HG02610 (cell line): ENCODE measurements around the gene PAK1.
"Not testable (repeated sequence)": the region's sequence is repeated elsewhere in the genome, so short reads cannot be mapped to it uniquely, and the experiment has no call there.

Source experiments
- ATAC-seq: cut with Tn5 transposase; IDR thresholded peaks from one replicate; pipeline ENCODE4 v1.9.1; 2021; ENCODE audit warnings: mild to moderate bottlenecking, moderate library complexity; ENCODE audit not compliant: unreplicated experiment

Gene PAK1

DNA sequence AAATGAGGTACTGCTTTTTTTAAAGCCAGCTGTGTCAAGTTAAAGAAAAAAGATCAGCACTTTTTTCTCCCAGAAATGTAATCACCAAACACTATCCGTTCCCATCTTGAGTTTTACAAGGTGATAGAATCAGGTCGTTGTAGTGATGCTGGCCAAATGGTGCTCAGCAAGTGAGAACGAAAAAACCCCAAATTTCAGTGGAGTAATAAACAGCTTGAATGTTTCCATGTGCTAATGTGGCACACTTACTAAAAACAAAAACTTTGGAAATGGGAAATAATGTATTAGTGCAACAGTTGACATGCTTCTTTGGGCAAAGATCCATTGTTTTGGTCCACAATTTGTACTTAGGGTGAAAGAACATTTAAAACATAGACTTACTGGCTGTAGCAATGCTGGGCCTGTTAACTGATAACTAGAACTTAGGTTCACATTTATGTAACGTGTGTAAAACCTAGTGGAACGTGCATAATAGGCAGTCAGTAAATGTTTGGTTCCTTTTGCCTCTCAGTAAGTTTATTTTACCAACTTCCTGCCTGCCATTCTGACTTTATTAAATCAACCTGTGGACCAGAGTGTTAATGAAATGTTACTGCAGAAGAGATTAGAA is 157.1 kb downstream of the PAK1 start:
- ATAC-seq = no peak

DNA sequence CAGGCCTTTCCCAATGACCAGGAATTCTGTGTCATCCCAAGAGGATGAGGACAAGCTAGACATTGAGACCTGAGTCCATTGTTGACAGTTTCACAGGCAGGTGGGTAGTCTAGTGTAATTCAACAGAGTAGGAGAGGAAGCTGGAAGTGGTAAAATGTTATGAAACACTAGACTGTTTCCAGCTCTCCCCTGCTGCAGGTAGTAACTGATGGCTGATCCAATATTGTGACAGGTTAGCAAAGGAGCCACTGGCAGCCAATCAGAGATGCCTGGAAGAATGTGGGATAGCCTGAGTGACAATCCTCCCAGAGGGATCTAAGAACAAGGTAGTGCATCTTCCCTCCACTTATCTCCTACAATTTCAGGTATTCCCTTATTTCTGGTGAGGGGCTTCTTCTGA is 161.8 kb downstream of the PAK1 start:
- no peak for ATAC-seq

DNA sequence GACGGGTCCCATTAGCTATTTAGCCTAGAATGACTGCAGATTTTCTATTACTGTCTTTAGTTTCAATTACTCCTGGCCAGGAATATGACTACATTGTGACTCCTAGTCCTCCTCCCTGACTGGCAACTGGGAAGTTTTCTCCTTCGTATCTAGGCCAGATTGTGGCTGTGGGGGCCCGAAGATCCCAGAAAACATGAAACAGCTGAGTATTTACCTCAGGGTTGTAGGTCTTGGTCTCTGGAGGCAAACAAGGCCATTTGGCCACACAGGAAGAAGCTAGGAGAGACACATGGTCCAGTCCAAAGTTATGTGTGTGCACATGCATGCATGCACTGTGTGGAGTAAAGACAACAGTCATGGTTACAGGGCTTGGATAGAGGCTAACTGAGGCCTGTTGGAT is 162.2 kb downstream of the PAK1 start:
- no peak for ATAC-seq

DNA sequence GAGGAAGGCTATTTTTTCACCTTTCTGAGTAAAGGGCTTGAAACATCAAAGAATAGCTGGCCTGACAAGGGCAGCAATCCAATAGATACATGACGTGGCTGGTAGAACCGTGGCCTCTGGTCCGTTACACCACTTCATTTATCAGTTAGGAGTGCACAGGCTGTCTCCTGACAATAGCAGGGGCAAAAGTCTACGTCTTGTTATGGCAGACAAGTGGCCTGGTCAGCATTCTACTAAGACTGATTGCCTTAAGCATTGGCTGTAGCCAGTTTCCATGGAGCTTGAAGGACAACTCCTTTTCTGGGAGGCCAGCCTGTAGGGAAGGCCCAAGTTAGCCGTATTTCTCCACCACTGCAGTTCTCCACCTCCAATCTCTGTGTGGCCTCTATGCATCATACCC is 163.2 kb downstream of the PAK1 start:
- ATAC-seq = no peak

DNA sequence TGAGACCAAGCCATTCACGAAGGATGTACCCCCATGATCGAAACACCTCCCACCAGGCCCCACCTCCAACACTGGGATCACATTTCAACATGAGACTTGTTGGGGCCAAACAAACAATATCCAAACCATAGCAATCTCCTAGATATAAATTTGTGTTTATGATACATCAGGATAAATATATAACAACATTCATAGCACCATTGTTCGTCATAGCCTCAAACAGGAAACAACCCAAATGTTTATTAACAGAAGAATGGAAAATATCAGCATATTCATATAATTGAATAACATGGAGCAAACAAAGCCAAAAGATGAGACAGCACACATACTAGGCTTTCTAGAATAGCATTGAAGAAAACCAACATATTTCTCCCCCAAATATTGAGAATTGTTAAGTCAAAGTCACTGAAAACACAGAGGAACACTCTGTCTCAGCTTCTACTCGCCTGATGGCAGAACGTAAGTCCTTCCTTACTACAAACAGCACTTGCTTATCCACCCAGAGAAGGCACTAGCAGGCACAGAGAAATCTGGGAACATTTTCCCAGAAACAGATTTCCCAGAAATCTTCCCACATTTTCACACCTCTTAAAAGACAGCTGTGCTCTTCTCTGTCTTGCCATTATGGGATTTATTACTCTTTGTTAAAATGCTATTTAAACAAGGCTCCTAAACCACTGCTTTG is 164.4 kb downstream of the PAK1 start:
- ATAC-seq = no peak

DNA sequence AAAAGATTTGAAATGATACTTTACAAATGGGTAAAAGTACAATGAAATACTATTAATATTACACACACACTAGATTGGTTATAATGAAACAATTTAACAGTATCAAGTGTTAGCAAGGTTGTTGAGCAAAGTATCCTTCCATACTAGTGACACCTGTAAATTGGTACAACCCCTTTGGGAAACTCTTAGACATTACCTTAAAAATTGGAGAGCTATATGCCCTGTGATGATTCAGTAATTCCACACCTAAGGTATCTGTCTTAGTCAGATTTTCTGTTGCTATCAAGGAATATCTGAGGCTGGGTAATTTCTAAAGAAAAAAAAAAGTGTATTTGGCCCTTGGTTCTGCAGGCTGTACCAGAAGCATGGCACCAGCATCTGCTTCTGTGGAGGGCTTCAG is 165.1 kb downstream of the PAK1 start:
- ATAC-seq = no peak

DNA sequence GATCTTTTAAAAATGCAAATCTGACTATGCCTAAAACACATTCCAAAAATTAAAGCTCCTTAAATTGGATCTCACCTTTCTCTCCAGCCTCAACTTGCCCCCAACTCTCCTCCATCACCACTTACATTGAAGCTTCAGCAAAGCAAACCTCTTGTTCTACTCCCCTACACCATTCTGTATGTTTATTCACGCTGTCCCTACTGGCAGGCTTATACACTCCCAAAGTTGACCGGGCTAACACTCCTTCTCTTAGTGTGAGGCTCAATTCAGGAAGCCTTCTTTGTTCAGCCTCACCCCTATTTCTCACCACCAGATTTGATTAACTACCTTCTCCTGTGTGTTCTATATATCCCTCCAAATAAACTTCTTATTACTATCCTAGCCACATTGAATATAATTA is 170.6 kb downstream of the PAK1 start:
- ATAC-seq = no peak

DNA sequence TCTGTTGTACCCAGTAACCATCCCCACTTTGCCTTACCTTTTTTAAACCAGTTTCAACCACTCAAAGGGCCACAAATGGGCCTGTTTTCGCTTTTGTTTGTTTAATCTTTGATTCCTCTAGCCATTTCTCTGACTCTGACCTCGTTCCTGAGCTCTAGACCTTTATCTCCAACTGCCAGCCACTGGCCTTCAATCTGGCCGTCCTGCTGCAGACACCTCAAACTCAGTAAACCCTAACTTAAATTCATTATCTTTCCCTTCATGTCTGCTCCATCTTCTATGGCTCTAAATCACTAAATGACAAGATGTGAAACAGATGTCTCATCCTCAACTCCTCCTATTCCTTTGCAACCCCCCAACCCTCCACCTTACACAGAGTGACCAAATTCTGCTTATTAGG is 171.1 kb downstream of the PAK1 start:
- no peak for ATAC-seq

DNA sequence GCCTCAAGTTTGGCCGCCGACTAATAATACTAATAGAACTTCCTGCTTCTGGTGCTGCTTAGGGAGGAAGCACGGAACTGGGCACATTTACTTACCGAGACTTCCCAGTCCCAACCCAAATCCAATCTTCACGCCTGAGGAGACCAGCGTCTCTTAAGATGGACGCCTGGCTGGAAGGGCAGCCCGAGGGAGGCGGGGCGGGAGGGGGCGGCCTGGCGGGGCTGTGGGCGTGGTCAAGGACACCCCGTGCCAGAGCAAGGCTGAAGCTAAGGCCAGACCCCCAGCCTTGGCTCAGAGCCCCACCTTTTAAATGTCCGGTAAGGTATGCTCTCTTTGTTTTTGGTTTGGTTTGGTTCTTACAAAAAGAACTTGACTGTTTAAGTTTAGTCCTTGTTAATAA is 172.4 kb downstream of the PAK1 start, which contains the start of gene GDPD4:
Gene GDPD4 (minus strand): TSS at position 177 of the 400 bp plus-strand sequence. CDS start 16,549 bp downstream, outside the sequence.
- ATAC-seq = no peak

DNA sequence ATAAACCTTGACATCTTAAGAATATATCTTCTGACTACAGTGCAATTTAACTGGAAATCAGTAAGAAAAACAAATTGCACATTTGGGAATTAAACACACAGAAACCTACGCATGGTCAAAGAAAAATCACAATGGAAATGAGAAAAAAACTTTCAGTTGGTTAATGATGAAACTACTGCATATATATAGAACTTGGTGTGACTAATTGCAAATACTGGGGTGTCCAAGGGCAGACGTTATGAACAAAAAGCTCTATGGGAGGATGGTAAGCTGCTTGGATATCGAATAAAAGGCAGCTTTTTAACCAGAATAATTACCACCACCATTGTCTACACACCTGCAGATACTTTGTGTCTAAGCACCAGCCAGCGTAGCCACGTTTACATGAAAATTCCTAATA is 173.2 kb downstream of the PAK1 start:
- ATAC-seq = no peak

DNA sequence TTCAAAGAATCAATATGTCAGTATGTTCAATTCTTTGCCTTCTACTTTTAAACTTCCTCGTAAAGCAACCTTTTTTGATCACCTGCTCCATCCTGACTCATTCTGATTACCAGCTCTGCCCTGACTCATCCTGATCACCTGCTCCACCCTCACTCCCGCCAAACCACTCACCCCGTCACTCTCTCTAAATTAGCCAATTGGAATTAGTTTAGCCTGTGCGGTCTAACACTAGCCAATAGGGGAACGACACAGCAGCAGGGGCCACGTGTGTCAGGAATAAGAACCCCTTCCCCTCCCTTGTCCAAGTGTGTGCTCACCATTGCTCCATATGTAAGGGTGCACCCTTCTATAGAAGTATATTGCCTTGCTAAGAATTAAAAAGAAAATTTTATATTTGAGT is 173.9 kb downstream of the PAK1 start:
- not testable (repeated sequence) for ATAC-seq

DNA sequence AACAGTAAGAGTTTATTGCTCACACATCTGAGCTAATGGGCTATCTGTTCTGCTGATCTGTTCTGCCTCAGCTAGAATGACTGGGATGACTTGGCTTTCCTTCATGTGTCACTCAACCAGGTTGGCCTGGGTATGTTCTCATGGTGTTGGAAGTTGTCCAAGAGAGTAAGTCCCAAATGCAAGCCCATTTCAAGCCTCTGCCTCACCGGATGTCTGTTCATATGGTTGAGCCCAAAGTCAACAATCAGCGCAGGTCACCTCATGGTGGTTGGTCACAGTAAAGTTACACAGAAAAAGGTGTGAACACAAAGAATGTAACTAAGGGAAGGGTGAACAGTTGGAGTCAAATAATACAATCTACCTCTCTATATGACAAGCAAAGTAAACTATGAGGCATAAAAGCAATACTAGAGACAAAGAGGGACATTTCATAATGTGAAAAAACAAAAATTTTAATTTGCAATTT is 174.3 kb downstream of the PAK1 start:
- ATAC-seq = no peak

DNA sequence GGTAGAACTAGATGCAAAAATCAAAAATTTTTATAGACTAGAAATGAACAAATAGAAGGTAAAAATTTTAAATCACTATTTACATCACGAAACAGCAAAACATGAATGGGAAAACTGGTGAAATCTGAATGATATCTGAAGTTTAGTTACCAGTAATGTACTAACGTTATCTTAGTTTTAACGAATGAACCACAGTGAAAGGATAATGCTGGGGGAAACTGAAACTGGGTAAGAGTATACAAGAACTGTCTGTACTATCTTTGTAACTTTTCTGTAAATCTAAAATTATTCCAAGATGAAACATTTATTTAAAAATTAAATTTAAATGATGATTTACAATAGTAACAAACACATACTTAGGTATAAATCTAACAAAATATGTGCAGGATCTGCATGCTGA is 179.9 kb downstream of the PAK1 start:
- no peak for ATAC-seq

DNA sequence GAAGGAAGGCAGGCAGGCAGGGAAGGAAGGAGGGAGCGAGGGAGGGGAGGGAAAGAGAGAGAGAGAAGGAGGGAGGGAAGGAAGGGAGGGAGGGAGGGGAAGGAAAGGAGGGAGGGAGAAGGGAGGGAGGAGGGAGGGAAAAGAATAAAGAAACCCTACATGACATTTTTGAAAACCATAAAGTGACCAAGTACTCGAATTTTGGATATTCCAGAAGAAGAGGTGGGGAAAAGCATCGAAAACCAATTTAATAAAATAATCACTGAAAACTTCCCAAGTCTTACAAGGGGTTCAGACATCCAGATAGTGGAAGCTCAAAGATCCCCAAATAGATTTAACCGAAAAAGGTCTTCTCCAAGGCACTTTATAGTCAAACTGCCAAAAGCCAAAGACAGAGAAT is 184.2 kb downstream of the PAK1 start:
- ATAC-seq = no peak

DNA sequence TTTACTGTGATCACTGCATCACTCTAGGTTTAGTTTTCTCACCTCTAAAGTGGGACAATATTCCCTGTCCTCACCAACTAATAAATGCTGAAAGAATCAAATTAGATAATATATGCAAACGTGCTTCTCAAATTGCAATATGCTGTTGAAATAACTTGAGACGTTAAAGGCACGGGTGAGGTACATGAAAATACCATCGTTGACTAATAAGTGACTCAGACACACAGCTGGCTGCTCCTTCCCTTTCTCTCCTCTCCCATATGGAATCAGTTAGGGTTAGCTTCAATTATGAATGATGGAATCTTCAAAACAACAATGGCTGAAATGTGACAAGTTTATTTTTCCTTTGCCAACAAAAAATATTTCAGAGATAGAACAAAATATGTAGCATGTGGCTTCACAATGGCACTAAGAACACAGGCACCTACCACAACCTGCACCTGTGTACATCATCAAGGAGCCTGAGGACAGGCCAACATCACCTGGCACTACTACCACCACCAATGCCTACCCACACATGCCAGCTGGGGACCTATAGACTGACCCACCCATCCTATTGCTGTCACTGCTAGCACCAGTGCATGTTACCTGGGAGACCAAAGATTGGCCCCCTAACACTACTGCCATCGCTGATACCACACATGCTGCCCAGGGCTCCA is 186.2 kb downstream of the PAK1 start:
- no peak for ATAC-seq

DNA sequence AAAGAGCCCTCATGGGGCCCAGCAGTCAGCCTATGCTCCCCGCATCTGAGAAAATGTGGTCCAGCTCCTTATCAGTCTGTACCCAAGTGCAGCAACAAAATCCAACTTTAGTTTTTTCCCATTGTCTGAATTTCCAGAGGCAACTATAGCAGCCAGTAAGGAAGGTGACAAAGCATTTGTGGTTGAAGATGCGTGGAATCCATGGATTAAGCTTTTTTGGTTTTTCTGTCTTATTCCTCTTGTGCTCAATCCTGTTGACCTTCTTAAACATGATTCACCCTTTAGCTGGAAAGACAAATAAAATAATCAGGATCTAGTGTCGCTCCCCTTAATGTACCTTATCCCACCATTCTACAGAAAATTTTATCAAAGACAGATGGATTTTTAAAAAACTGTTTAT is 186.8 kb downstream of the PAK1 start:
- no peak for ATAC-seq

DNA sequence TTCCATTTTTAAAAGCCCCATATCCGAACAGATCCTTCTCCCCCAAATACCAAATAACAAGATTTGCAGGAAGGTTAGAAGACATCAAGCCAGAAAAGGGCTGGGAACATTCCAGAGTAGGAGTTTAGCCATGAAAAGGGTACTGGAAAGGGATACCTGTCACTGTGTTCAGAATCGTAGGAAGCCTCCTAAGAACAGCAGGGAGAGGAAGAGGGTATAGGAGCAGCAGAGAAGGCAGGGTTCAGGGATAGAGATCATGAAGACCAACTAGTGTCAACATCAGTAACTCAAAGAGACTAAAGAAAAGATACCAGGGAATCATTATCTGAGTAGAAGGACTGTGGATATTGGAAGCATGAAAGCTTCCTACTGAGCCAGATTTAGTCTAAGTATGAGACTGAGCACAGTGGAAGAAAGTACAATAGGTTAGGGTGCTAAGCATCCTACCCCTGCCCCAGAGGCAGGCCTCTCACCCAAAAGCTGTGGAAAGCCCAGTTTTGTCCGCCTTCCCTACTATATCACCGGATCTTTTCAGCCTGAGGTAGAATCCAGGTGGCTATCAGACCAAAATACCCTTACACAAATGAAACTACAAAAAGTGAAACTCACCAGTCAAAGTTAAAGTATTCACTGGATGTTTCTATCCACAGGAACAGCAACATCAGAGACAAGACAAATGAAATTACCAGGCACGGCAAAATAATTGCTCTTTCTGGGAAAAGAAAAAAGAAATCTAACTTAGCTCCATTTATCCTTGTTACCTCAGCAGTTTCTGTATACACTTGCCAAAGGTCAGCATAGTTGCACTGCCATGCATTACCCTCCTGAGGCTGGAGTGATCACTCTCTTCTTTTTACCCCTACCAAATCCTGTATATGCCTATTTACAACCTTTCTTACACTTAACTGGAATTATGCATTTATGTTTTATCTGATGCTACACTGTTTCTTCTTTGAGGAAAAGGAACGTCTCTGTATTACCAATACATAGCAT is 189.1 kb downstream of the PAK1 start:
- ATAC-seq = no peak

DNA sequence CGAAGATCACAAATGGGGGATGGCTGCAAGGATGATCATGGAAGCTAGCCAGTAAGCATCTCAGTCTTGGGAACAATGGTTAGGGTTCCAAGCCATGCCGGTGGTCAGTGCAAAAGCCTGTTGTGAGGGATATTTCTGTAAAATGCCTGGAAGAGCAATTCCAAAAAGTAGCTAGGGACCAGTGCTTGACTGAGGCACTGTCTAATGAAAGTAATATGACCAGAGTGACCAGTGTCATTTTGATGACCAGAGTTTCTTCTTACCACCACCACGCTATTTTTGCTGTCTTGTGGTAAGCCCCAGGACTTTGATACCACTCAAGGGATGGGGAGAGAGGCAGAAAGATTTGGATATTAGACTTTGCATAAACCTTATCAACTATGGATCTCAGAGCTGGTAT is 190.8 kb downstream of the PAK1 start:
- no peak for ATAC-seq

DNA sequence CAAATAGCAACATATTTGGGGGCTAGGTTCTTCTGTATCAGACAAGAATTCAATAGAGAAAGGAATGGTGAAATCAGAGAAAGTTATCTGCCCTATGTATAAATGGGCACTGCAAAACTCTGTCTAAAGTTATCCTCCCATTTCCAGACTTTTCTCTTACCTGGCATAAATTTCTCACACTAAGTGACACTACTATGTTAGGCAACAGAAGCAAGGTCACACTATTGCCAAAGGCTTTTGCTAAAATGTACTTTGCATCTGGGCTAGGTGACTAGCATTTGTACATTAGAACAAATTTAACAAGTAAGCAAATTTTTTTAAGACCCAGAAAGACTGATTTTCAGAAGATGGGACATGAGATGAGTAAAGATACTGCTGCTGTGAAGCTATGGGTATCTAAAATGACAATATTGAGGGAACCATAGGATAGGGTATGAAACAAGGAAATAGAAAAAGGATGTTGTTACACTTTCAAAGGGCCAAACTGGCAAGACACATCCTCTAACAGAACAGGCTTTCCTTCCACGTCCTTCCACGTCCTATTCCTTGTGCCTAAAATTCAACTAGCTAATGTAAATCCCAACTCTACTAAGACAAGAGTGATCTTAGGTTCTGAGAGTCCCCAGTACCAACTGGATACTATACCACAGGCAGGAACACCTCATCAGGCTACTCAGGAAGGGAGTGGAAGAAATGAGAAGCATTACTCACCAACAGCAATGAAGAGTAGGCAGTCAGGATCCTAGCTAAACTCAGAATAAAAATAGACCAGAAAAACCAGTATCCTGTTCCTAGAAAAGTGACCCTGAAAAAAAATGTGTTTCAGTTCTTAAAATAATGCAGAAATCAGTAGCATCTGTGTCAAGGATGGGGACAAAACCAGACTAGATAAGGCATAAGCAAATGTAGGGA is 195.0 kb downstream of the PAK1 start:
- ATAC-seq = no peak

DNA sequence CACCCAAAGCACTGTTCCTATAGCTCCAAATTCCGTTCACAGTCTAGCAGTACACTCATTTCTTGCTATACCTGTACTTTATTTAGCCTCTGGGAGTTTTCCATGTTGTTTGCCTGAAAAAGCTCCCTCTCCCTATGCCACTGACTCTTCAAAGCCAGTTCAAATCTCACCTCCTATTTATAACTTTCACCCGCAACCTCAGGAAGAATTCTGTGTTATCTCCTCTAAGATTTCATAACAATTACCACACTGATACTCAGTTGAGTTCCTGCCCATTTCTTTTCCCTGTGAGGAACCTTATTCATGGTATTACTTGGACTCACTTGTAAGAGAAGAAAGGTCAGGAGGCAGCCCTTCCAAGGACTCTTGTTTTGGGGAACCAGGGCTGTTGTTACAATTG is 197.6 kb downstream of the PAK1 start:
- no peak for ATAC-seq
